Eye (tissue), 1 donor: ENCODE measurements around the gene SH3BP2.

Source experiments
- DNase-seq: peaks from one replicate; pipeline ENCODE4 v3.0.0-alpha.2; 2015

SH3BP2 gene

GRCh38 chr4:2860391-2861348 is 67.8 kb downstream of the SH3BP2 start:
- DNase-seq = no peak

- DNase-seq = no peak
These were observed 68.9 kb downstream of the SH3BP2 start for GRCh38 chr4:2861631-2862436.

GRCh38 chr4:2862528-2862927 is 69.6 kb downstream of the SH3BP2 start:
- DNase-seq = no peak

GRCh38 chr4:2863649-2864048 is 70.8 kb downstream of the SH3BP2 start:
- no peak for DNase-seq

- DNase-seq = no peak
These were observed 72.4 kb downstream of the SH3BP2 start for GRCh38 chr4:2865196-2865780.

GRCh38 chr4:2866160-2866861 is 73.4 kb downstream of the SH3BP2 start:
- no peak for DNase-seq

- DNase-seq = no peak
These were observed 74.0 kb downstream of the SH3BP2 start for GRCh38 chr4:2866891-2867290.

GRCh38 chr4:2867758-2868491 is 75.0 kb downstream of the SH3BP2 start:
- DNase-seq = peak; percentile 55

- no peak for DNase-seq
These were observed 76.1 kb downstream of the SH3BP2 start for GRCh38 chr4:2868877-2869487.

- no peak for DNase-seq
These were observed 76.8 kb downstream of the SH3BP2 start for GRCh38 chr4:2869659-2870058.

GRCh38 chr4:2870082-2870481 is 77.2 kb downstream of the SH3BP2 start:
- no peak for DNase-seq

GRCh38 chr4:2871466-2871865 is 78.6 kb downstream of the SH3BP2 start:
- no peak for DNase-seq

GRCh38 chr4:2871911-2872310 is 79.0 kb downstream of the SH3BP2 start:
- peak; percentile 57 for DNase-seq

- DNase-seq = no peak
These were observed 80.4 kb downstream of the SH3BP2 start for GRCh38 chr4:2873329-2873728.

- DNase-seq = no peak
These were observed 82.0 kb downstream of the SH3BP2 start for GRCh38 chr4:2874861-2875260.

GRCh38 chr4:2875556-2875955 is 82.7 kb downstream of the SH3BP2 start:
- DNase-seq = no peak

- DNase-seq = no peak
These were observed 85.5 kb downstream of the SH3BP2 start for GRCh38 chr4:2878346-2878745.

- no peak for DNase-seq
These were observed 86.1 kb downstream of the SH3BP2 start for GRCh38 chr4:2879026-2879425.

- DNase-seq = no peak
These were observed 88.5 kb downstream of the SH3BP2 start for GRCh38 chr4:2881431-2881830.

GRCh38 chr4:2882341-2882740 is 89.5 kb downstream of the SH3BP2 start:
- DNase-seq = no peak

- no peak for DNase-seq
These were observed 93.3 kb downstream of the SH3BP2 start for GRCh38 chr4:2886161-2886560.

GRCh38 chr4:2886622-2887021 is 93.7 kb downstream of the SH3BP2 start:
- peak; percentile 85 for DNase-seq
